ENCODE data around the gene U2AF1.
"Not testable (repeated sequence)": the region's sequence is repeated elsewhere in the genome, so short reads cannot be mapped to it uniquely, and the experiment has no call there.

Gene U2AF1, protein sequence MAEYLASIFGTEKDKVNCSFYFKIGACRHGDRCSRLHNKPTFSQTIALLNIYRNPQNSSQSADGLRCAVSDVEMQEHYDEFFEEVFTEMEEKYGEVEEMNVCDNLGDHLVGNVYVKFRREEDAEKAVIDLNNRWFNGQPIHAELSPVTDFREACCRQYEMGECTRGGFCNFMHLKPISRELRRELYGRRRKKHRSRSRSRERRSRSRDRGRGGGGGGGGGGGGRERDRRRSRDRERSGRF

DNA sequence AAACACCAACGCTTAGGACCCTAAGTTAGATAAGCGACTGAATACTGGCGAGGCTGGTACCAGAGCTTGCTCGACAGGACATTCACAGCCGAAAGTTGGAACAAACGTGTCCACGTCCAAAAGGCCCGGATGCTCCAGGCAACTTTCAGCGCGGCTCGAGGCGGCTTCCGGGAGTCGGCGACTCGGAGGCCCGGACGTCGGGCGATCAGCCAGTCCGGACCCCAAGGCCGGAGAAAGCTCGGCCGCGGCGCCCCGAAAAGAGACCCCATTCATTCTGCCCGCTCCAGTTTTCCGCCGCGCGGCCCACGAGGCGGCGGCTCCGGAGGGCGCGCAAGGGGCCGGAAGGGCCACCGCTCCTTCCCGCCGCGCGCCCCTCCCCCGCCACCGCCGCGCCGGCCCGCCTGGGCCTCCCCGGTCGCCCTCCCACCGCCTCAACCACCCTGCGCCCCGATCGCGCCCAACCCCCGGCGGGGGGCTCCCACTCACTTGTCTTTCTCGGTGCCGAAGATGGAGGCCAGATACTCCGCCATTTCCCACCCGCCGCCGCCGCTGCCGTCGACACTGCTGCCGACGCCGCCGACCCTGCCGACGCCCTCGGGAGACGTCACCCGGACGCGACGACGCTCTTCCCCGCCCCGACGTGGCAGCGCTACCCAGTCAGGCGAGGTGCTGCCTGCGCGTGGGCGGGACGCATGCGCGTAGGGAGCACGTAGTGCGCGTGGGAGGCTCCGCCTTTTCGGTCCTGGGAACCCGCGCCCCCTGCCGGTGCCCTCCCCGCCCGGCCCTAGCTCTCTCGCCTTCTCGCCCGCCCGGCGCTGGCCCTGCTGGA is at the start of gene U2AF1:
TSS of gene U2AF1 (minus strand) at position 606 of the 829 bp plus-strand sequence. CDS start at position 530, 76 bp downstream.
- DNase-seq = not testable (repeated sequence)

DNA sequence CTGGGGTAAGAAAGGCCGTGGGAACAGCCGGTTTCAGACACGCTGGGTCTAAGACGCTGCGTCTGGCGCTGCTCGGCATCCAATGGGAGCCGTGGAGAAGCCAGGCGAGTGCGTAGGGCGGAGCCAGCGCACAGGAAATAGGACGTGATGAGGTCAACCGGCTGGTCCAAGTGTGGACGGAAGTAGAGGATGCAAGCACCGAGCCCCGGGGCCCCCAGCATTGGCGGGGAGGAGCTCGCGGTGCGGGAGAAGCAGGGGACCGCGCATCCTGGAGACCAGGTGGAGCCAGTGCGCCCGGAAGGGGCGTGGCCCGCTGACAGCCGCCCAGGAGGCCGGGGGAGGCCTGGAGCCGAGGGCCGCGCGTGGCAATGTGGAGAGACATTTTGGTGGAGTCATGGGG is 46.2 kb upstream of the U2AF1 start:
- not testable (repeated sequence) for DNase-seq

DNA sequence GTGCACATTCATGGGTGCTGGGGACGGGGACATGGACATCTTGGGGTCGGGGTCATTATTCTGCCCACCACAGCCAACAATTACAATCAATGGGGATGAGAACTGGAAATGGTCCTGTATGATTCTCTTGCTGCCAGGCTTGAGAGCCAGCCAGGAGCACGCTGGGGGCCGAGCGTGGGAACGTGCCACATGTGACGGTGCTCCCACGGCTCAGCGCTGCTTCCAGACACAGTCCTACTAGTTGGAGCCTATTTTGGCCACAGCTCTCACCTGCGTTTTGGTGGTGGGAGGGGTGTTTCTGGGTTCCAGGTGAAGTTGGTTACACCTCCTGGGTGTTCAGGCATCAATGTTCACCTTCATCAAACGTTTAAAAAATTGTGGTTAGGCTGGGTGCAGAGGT is 42.0 kb upstream of the U2AF1 start:
- DNase-seq = not testable (repeated sequence)

DNA sequence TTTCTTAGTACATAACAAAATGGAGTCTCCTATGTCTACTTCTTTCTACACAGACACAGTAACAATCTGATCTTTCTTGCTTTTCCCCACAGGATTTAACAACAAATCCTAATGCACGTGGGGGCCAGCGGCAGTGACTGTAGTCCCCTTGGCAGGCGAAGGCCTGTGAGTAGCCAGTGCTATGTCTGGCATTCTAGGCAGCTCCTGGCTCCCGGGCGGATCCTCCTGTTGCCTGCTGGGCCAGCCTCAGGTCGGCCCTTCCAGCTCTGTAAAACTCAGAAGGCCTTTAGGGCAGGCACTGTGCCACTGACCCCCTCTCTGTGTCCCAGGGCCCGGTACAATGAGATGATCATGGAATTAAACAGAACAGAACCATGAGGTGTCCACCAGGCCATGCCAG is 40.6 kb upstream of the U2AF1 start:
- not testable (repeated sequence) for DNase-seq

DNA sequence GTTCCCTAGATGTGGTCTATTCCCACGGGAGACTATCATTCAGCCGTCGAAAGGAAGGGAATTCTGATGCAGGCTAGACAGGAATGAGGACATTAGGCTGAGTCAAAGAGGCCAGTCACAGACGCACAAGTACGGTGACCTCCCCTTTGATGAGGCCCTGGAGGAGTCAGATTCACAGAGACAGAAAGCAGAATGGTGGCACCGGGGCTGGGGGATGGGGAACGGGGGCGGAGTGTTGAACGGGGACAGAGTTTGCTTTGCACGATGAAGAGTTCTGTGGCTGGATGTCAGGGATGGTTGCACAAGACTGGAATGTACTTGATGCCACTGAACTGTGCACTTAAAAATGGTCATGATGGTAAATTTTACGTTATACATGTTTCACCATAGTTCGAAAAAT is 39.3 kb upstream of the U2AF1 start:
- not testable (repeated sequence) for DNase-seq

DNA sequence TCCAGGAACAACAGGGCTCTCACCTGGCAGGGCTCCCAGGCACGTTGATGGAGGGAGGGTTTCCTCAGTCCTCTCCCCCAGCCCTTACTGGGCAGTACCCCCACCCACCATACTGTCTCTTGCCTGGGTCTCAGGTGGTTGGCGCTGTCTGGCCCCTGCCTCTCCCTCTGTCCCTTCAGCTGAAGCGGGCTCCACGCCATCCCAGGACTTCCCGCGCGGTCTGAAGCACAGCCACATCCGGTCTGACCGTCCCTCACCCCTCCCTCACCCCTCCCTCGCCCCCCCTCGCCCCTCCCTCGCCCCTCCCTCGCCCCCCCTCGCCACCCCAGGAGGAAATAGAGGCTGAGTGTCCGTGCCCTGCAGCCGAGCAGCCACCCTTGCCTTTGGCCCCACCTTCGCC is 34.0 kb upstream of the U2AF1 start:
- not testable (repeated sequence) for DNase-seq

DNA sequence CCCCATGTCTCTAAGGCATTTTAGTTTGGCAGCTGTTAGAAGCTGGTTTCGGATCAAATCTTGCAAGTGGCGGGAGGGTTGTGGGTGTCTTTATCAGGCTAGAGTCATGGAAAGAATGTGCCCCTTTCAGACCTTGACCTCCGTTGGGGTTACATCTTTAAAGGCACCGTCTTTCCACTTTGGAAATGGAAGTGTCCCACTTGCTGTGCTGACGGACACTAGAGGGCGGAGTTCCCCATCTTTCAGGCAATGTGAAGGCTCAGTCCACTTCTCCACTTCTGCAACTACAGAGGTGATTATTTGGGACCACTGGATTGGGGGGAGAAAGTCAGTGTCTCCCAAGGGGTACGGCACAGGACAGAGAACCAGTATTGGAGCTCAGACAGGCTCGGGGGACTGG is 31.6 kb upstream of the U2AF1 start:
- not testable (repeated sequence) for DNase-seq

DNA sequence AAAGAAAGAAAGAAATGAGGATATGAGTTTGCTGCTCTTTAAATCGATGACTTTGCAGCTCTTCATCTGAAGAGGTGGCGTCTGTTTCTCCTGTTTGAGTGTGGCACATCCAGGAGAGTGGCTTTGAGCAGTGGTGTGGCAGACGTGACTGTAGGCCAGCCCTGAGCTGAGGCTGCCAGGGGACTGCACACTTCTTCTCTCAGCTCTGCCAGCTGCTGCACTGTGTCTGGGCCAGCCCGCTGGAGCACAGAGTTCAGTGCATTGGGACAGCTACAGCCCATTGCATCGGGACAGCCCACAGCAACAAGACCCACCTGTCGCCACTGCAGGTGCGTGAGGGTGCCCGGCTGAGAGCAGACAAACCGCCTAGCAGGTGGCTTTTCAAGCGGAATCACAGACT is 27.1 kb upstream of the U2AF1 start:
- not testable (repeated sequence) for DNase-seq

DNA sequence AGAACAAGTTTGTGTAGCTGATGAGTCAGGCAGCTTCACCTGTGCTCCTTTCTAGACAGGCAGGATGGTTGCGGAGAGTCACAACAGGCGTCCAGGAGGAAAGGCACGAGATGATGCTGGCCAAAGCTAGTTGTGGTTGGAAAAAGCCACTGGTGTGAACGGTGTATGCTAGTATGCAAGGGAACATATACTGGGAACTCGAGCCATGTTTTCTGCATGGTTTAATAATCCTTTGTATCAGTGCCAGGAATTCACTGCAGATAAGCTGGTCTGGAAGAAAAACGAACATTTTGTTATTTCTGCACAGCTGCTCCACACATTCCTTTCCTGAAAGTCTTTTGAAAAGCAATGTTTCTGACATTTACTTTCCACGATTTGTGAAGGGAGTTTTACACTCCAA is 22.7 kb upstream of the U2AF1 start:
- DNase-seq = not testable (repeated sequence)

DNA sequence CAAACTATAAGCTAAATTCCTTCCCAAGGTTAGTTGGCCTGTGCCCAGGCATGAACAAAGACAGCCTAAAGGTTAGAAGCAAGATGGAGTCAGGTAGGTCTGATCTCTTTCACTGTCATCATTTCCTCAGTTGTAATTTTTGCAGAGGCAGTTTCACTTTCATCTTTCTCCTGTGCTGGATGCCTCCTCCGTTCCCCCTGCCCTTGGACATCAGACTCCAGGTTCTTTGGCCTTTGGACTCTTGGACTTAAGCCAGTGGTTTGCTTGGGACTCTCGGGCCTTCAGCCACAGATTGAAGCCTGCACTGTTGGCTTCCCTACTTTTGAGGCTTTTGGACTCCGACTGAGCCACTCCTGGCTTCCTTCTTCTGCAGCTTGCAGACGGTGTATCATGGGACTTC is 8.6 kb upstream of the U2AF1 start:
- not testable (repeated sequence) for DNase-seq

DNA sequence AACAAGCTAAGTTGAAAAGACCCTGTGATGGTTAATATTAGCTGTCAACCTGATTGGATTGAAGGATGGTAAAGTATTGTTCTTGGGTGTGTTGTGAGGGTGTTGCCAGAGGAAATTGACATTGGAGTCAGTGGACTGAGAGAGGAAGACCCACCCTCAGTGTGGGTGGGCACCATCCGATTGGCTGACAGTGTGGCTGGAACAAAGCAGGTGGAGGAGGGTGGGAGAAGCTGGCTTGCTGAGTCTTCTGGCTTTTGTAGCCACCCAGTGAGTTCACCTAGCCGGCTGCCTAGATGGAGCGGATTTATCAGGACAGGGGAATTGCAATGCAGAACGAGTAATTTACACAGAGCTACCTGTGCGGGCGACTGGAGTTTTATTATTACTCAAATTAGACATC is 7.1 kb upstream of the U2AF1 start:
- DNase-seq = not testable (repeated sequence)

DNA sequence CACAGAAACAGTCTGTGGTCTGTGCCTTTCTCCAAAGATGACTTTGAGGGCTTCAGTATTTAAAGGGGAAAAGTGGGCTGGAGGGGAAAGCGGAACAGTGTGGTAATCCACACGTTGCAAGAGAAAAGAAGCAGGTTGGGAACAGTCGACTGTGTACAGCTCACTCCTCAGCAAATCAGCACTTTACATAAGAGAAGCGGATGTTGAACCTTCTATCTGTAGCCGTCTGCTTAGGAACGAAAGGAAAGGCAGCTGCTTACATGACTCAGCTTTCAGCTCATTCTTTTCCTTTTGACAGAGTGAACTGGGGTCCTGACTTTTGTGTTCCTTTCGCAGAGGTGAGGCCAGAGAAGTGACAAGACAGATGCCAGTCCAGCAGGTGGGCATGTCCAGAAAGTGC is 1.6 kb upstream of the U2AF1 start:
- not testable (repeated sequence) for DNase-seq

DNA sequence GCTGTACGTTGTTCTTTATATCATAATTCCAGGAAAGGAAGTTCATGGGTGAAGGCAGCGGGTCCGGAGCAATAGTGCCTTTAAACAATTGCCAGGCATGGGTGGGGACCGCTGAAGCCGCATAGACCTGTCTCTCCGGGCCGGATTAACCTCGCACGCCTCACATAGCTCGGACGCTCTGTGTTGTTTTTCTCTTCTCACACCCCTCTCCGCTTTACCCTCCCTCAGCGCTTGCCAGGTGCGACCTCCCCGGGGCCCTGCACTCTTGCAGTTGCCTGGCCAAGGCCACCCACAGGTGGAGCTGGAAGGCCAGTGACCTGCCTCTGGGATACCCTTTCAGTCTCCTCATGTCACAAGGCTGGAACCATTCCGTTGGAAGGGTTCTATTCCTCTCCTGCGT is 807 bp upstream of the U2AF1 start:
- DNase-seq = not testable (repeated sequence)

DNA sequence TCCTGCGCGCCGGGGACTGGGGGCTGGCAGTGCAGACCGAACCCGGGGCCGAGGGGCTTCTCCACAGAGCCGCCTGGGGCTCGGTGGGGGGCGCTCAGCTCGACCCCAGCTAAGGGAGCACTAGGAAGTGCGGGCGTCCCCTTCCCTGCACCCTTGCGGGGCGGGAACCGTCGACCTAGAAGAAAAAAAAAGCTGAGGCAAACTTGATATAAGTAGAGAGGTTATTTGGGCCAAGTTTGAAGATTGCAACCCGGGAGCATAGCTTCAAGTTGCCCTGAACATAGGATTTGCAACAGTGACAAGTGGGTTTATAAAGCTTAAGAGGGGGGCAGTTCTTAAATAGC is 396 bp upstream of the U2AF1 start:
- not testable (repeated sequence) for DNase-seq

DNA sequence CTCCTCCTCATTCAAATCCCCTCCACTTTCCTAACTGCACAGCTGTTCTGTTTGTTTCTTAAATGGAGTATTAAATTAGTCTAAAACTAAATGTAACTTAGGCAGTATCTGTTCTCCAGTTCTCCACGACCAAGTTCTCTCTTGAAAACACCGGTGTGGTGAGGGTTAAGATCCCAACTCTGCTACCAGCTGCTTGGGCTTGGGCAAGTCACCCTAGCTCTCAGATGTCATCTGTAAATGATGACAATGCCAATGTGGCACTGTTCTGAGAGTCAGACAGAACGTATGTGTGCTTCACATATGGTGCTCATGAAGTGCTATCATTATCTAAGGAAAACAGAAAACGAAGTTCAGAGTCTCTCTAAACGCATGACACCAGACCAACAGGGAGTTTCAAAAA is 2.7 kb downstream of the U2AF1 start:
- DNase-seq = not testable (repeated sequence)

DNA sequence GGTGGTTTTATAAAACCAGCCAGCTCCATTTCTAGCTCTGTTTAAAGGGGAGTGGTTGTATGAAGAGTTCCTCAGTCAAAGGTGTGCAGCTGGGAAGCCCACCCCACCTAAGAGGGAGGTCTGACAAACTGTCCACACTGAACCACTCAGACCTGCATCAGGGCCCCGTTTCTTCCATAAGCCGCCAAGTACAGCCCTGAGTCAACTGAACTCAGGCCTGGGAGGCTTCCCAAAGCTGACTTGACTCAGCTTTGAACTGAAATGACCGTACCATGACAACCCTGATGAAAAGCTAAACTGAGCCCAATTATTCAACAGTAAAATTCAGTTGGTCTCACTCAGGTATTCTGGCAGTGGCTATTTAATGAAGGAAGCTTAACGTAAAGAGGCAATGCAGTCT is 5.1 kb downstream of the U2AF1 start:
- not testable (repeated sequence) for DNase-seq

DNA sequence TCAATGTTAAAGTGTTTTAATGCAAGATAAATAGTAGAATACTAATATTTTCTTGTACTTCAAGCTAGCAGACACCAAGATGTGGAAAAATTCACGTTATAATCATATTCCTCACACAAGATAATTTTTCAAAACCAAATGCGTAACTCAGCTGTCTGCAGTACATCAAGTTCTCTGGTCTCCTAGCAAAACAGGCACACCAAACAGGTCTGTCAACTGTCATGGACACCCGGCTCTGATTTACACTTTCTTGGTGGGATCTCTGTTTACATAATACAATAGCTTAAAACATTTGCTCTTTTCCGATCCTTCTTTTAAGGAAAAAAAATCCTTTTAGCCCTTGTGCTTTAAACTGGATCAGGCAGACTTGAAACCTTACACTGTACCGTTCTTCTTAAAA is 5.7 kb downstream of the U2AF1 start:
- DNase-seq = not testable (repeated sequence)

DNA sequence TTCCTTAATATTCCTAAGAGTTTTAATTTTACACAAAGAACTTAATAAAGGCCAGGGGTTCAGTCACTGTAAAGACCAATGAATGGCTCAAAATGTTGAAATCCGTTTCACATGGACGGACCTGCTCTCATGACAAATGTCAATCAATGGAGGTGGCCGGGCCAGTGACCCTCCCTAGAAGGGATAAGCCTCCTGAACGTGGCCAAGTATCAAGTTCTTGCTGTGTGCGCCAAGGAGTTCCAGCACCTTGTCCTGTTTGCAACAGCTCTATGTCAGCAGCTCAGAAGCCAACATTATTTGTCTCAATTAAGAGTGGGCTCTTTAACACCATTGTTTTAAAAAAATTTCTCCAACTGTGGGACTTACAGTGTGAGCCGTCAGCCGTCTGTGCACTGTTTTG is 6.4 kb downstream of the U2AF1 start:
- not testable (repeated sequence) for DNase-seq

DNA sequence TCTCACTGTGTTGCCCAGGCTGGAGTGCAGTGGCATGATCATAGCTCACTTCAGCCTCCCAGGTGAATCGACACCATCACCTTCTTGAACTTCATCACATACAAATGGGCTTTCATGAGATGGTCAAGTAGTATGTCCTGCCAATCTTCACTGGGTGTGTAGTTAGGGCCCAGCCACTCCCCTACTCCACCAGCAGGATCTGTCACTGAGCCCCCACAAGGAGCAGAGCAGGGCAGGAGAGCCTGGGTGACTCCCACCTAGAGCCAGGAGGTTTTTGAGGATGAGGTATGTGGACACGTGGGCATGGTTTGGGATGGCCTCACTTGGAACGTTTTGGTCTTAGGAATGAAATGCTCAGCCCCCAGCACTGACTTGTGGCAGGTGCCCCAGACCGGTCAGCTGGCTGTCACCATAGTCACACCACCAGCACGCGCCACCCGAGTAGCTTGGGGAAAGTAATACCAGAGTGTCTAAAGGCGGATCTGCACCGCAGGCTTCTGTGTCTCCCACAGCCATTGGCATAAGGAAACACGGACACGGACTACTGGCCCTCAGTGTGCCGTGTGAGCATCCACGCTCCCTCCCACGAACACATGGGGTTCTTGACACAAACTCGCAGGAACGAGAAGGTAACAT is 15.3 kb downstream of the U2AF1 start:
- not testable (repeated sequence) for DNase-seq

DNA sequence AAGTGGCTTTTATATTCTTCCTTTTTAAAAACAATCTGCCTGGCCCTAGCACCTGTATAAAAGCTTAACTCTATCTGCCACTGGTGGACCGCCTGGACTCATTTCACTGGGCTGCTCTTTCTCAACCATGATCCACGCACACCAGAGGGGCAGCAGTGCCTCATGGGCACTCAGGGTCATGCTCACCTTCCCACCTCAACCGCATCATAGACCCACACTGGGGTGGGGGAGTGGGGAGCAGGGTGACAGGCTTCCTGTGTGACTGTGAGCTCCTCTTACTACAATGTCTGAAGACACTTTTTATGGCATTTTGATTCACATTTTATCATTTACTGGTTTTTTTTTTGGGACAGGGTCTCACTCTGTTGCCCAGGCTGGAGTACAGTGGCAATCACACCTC is 16.4 kb downstream of the U2AF1 start:
- DNase-seq = not testable (repeated sequence)

DNA sequence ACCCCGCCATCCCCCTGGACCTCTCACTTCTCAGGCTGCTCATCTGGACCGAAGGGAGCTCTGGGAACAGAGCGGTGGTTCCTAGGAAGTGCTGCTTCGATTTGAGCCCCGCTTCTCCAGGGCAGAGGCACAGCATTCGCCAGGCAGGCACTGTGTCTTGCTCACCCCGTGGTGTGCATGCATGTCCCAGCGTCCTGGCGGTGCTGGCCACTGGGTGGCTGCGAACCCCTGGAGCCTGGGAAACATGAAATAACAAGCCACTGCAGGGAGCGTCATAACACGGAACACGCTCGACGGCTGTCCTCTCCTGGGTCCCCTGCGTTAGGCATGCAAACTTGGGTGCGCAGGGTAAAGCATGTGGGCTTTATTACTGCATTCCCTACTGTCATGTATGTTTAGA is 17.9 kb downstream of the U2AF1 start:
- DNase-seq = not testable (repeated sequence)

DNA sequence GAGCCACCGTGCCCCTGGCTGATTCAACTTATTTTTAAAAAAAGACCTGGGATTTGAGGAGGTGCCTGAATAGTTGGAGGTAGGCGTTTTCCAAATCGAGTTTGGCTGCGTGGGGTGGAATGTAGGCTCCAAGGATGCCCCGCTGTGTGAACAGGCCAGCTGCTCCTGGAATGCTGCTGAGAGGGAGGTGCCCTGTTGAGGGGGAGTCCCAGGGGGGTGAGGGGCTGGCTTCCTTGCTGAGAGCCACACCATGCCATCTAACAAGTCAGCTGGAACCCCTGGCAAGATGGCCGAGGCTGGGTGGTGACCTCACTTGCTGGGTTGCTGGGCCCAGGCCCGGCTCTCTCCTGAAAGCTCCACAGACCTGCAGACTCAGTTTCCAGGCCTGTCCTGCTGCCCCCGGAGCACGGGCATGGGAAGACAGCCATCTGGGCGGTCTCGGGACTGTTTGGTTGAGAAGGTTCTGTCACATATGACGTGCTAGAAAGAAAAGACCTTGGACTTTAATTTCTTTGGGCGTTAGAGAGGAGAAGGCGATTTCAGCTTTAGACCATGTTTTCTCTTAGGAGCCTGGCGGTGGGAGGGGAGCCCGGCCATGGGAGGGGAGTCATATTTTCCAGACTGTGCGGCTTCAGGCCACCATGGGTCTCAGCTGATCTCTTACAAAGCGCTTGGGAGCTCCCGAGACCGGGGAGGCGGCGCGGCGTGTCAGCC is 24.6 kb downstream of the U2AF1 start:
- DNase-seq = not testable (repeated sequence)

DNA sequence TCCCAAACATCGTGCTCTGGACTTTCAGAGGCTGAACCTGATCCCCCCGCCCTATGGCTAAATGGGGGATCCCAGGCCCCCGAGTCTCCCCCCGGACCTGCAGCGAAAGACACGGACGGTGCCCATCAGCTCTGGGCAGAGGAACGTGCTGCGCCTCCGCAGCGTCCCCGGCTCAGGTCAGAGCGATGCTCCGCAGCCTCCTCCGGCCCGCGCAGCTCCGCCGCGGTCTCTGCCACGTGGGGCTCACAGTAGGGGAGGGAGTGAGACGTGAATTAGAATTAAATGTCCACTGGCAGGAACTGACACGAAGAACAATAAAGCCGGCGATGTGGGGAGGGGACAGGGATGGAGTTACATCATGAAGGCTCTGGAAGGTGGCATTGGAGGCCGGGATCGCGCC is 30.7 kb downstream of the U2AF1 start:
- not testable (repeated sequence) for DNase-seq
